Upper lobe of left lung (tissue), 4 donors: ENCODE results near the gene MUS81.

Experiments
- CTCF ChIP-seq, 6 experiments: fragments of 450-650 bp in 4 of 6; fragments of 200-600 bp in 2 of 6; sonication (generic) in 2 of 6; IDR thresholded peaks; one replicate each; pipeline ENCODE4 v1.5.1; 2016 to 2019; ENCODE audit warnings: antibody characterized with exemption in 6 of 6
- EP300 ChIP-seq, 4 donors: sonication (generic); formaldehyde crosslinking; IDR thresholded peaks; one replicate each; pipeline ENCODE4 v1.5.1; 2017; ENCODE audit warnings: antibody characterized with exemption in 4 of 4, control low read depth in 2 of 4
- POLR2A ChIP-seq, 4 donors: fragments of 450-650 bp; IDR thresholded peaks; one replicate each; pipeline ENCODE4 v1.5.1; 2016 to 2017; ENCODE audit warnings: antibody characterized with exemption in 4 of 4, mild to moderate bottlenecking in 2 of 4

GRCh38 chr11:65887723-65888162, 27.5 kb downstream of the MUS81 start:
- TF ChIP-seq CTCF (IDR thresholded peaks at IDR 0.05) = no peak
- TF ChIP-seq EP300 (IDR thresholded peaks at IDR 0.05) = no peak
- TF ChIP-seq POLR2A (IDR thresholded peaks at IDR 0.05) = no peak
